H9 (cell line): ENCODE measurements around the gene TGOLN2. TPM values are rescaled to one million over a fixed set of nuclear protein-coding genes. Genes with fewer than 3 reads are reported as not detected.

Source experiments
- DNase-seq: peaks from one replicate; pipeline ENCODE4 v3.0.0-alpha.2; 2017
- H2AFZ ChIP-seq: one replicate; pipeline ENCODE4 v1.6.1; 2013; ENCODE audit warnings: mild to moderate bottlenecking, low read length, control low read depth, moderate library complexity
- H2AK5ac ChIP-seq: 2 replicates; pipeline ENCODE4 v1.6.1; 2013; ENCODE audit warnings: low read length, control low read depth, mixed read lengths; ENCODE audit not compliant: insufficient read length
- H2BK120ac ChIP-seq: one replicate; pipeline ENCODE4 v1.6.1; 2013; ENCODE audit warnings: low read depth, mild to moderate bottlenecking, low read length, control low read depth, inconsistent platforms; ENCODE audit not compliant: poor library complexity, severe bottlenecking
- H2BK12ac ChIP-seq: 2 replicates; pipeline ENCODE4 v1.6.1; 2013; ENCODE audit warnings: low read length, control low read depth, mixed read lengths, low read depth; ENCODE audit not compliant: insufficient read length
- H2BK15ac ChIP-seq: 2 replicates; pipeline ENCODE4 v1.6.1; 2013; ENCODE audit warnings: low read depth, low read length, control low read depth
- H2BK20ac ChIP-seq: one replicate; pipeline ENCODE4 v1.6.1; 2013; ENCODE audit warnings: low read depth, mild to moderate bottlenecking, low read length, control low read depth, inconsistent platforms; ENCODE audit not compliant: poor library complexity, severe bottlenecking
- H2BK5ac ChIP-seq: 2 replicates; pipeline ENCODE4 v1.6.1; 2013; ENCODE audit warnings: low read length, control low read depth, mixed read lengths; ENCODE audit not compliant: insufficient read length
- H3K14ac ChIP-seq: 2 replicates; pipeline ENCODE4 v1.6.1; 2013; ENCODE audit warnings: low read length, control low read depth; ENCODE audit not compliant: insufficient read depth
- H3K18ac ChIP-seq: 2 replicates; pipeline ENCODE4 v1.6.1; 2013; ENCODE audit warnings: low read depth, mild to moderate bottlenecking, mixed read lengths, low read length, control low read depth; ENCODE audit not compliant: insufficient read length
- H3K23ac ChIP-seq: 2 replicates; pipeline ENCODE4 v1.6.1; 2013; ENCODE audit warnings: low read length, control low read depth, mixed read lengths, low read depth; ENCODE audit not compliant: insufficient read length
- H3K23me2 ChIP-seq: 2 replicates; pipeline ENCODE4 v1.6.1; 2013; ENCODE audit warnings: low read depth, mild to moderate bottlenecking, mixed read lengths, low read length, control low read depth; ENCODE audit not compliant: insufficient read length, poor library complexity, severe bottlenecking
- H3K27ac ChIP-seq: 2 replicates; pipeline ENCODE4 v1.5.1; 2013; ENCODE audit warnings: low read length, control low read depth, mixed read lengths, low read depth; ENCODE audit not compliant: insufficient read length
- H3K27me3 ChIP-seq: 2 replicates; pipeline ENCODE4 v1.6.1; 2013; ENCODE audit warnings: low read length, control low read depth, inconsistent platforms; ENCODE audit not compliant: insufficient read depth
- H3K4ac ChIP-seq: 2 replicates; pipeline ENCODE4 v1.6.1; 2013; ENCODE audit warnings: low read depth, mild to moderate bottlenecking, control low read depth, inconsistent platforms, low read length, moderate library complexity
- H3K4me1 ChIP-seq: 2 replicates; pipeline ENCODE4 v1.6.1; 2013; ENCODE audit warnings: low read length, control low read depth, inconsistent platforms; ENCODE audit not compliant: insufficient read depth
- H3K4me2 ChIP-seq: 2 replicates; pipeline ENCODE4 v1.6.1; 2013; ENCODE audit warnings: low read length, control low read depth, mixed read lengths; ENCODE audit not compliant: insufficient read length, insufficient read depth
- H3K56ac ChIP-seq: 2 replicates; pipeline ENCODE4 v1.6.1; 2013; ENCODE audit warnings: low read depth, mild to moderate bottlenecking, mixed read lengths, low read length, control low read depth; ENCODE audit not compliant: insufficient read length
- H3K79me1 ChIP-seq: 2 replicates; pipeline ENCODE4 v1.6.1; 2013; ENCODE audit warnings: low read depth, mild to moderate bottlenecking, moderate library complexity, low read length, control low read depth, inconsistent platforms; ENCODE audit not compliant: insufficient read depth, poor library complexity, severe bottlenecking
- H3K79me2 ChIP-seq: 2 replicates; pipeline ENCODE4 v1.6.1; 2013; ENCODE audit warnings: low read length, control low read depth, inconsistent platforms; ENCODE audit not compliant: insufficient read depth
- H3K9ac ChIP-seq: 2 replicates; pipeline ENCODE4 v1.6.1; 2013; ENCODE audit warnings: low read length, control low read depth, mixed read lengths; ENCODE audit not compliant: insufficient read length; ENCODE audit errors: extremely low read depth
- H3K9me3 ChIP-seq: one replicate; pipeline ENCODE4 v1.6.1; 2013; ENCODE audit warnings: low read depth, low read length, inconsistent platforms; ENCODE audit not compliant: control insufficient read depth
- H3T11ph ChIP-seq: one replicate; pipeline ENCODE4 v1.6.1; 2013; ENCODE audit warnings: mild to moderate bottlenecking, low read length, control low read depth, inconsistent platforms
- H4K20me1 ChIP-seq: one replicate; pipeline ENCODE4 v1.6.1; 2013; ENCODE audit not compliant: control insufficient read depth, insufficient read length, insufficient read depth
- H4K5ac ChIP-seq: 2 replicates; pipeline ENCODE4 v1.6.1; 2013; ENCODE audit warnings: low read depth, mild to moderate bottlenecking, mixed read lengths, low read length, control low read depth; ENCODE audit not compliant: insufficient read length
- H4K8ac ChIP-seq: replicated peaks from 2 replicates; pipeline ENCODE4 v1.6.1; 2013; ENCODE audit warnings: low read length, control low read depth, mixed read lengths, low read depth; ENCODE audit not compliant: insufficient read length
- H4K91ac ChIP-seq: 2 replicates; pipeline ENCODE4 v1.6.1; 2013; ENCODE audit warnings: low read depth, mild to moderate bottlenecking, moderate library complexity, mixed read lengths, low read length, control low read depth; ENCODE audit not compliant: insufficient read length
- H3K27ac Mint-ChIP-seq, 3 experiments: 2 replicates in 2 of 3; 3 replicates in 1 of 3; pipeline ENCODE4 v1.8.0; 2020 to 2021; ENCODE audit warnings: mixed read lengths in 3 of 3, mild to moderate bottlenecking in 1 of 3, moderate library complexity in 1 of 3
- H3K27me3 Mint-ChIP-seq: 2 replicates; pipeline ENCODE4 v1.8.0; 2021; ENCODE audit warnings: low read depth, mild to moderate bottlenecking, moderate library complexity, mixed read lengths
- H3K36me3 Mint-ChIP-seq, 3 experiments: 2 replicates in 2 of 3; 3 replicates in 1 of 3; pipeline ENCODE4 v1.8.0; 2020 to 2021; ENCODE audit warnings: low read depth in 3 of 3, mixed read lengths in 3 of 3; ENCODE audit not compliant: insufficient read depth in 1 of 3
- H3K4me1 Mint-ChIP-seq, 2 experiments: 2 replicates each; pipeline ENCODE4 v1.8.0; 2020; ENCODE audit warnings: mixed read lengths in 2 of 2
- H3K4me3 Mint-ChIP-seq, 2 experiments: 2 replicates in 1 of 2; 3 replicates in 1 of 2; pipeline ENCODE4 v1.8.0; 2020 to 2021; ENCODE audit warnings: mild to moderate bottlenecking in 2 of 2, mixed read lengths in 2 of 2, moderate library complexity in 1 of 2
- H3K9me3 Mint-ChIP-seq, 2 experiments: 2 replicates in 1 of 2; 3 replicates in 1 of 2; pipeline ENCODE4 v1.8.0; 2020; ENCODE audit warnings: mild to moderate bottlenecking in 2 of 2, mixed read lengths in 2 of 2, moderate library complexity in 1 of 2
- CTCF ChIP-seq: fragments of 200-600 bp; sonication (generic); conservative IDR thresholded peaks from 3 replicates; pipeline ENCODE4 v1.8.0; 2021; ENCODE audit warnings: antibody characterized with exemption, mild to moderate bottlenecking
- WGBS: extraction: QIAGEN DNeasy Blood & Tissue Kit; methylation state at CpG from one replicate; pipeline ENCODE4 v1.1.7; 2013; ENCODE audit warnings: missing lambda C conversion rate, low lambda C conversion rate, mixed read lengths; ENCODE audit not compliant: insufficient read length; ENCODE audit errors: extremely low coverage; 5-methylcytosine and 5-hydroxymethylcytosine counted together
- total RNA-seq: library from RNA; stranded (reverse); gene quantifications from 2 replicates; pipeline ENCODE4 v1.2.1, GENCODE V29; 2021

The TGOLN2 gene
- total RNA-seq, 1 experiment from 2014 or later, result 47.8 TPM

DNA sequence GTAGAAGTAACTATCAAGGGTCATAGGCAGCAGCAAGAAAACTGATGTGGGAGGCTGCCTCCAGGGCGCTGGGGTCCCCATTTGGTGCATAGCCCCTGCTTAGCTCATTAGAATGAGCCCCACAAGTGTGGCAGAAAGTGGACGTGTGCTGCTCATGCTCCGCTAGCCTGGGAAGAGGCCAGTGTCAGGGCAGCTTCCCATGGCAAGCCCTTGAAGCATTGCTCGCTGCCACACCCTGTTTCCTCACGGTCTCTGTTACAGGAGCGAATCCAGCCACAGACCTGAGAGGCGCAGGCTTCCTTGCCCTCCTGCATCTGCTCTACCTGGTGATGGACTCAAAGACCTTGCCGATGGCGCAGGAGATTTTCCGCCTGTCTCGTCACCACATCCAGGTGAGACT lies 49.3 kb upstream of the TGOLN2 start:
- Histone ChIP-seq H3K9ac (no peak overlapping the region), H3K27me3 (no peaks in the 10 kb centered on the region), H3K27ac (no peak overlapping the region), H3K23ac (no peak overlapping the region), H3K9me3 (no peaks in the 10 kb centered on the region), H2BK5ac (no peak overlapping the region), H2BK15ac (no peak overlapping the region), H2BK12ac (no peak overlapping the region), H2BK120ac (no peak overlapping the region), H3K4me1 (no peaks in the 10 kb centered on the region), H3K18ac (no peak overlapping the region), H3K4ac (no peak overlapping the region), H3T11ph (no peak overlapping the region), H2BK20ac (no peak overlapping the region), H3K4me2 (no peak overlapping the region), H4K20me1 (no peaks in the 10 kb centered on the region), H4K8ac (no peak overlapping the region), H3K14ac (no peak overlapping the region), H4K91ac (no peak overlapping the region), H3K79me1 (no peaks in the 10 kb centered on the region), H3K56ac (no peak overlapping the region), H2AK5ac (no peak overlapping the region), H3K79me2 (no peaks in the 10 kb centered on the region), H2AFZ (no peak overlapping the region), H4K5ac (no peak overlapping the region), H3K23me2 (no peaks in the 10 kb centered on the region)
- WGBS, result no CpG with 5 or more reads among the region's 11 CpGs
- peaks cover 16 to 19% of the 10 kb centered on the region in 2 experiments for H3K9me3 Mint-ChIP-seq
- peaks cover 26 to 48% (median 38%) of the 10 kb centered on the region in 3 experiments for H3K36me3 Mint-ChIP-seq
- no peaks in the 10 kb centered on the region for H3K27me3 Mint-ChIP-seq
- DNase-seq, result no peak
- H3K4me3 Mint-ChIP-seq, result no peak overlapping the region
- no peak for TF ChIP-seq CTCF
- no peaks in the 10 kb centered on the region for H3K4me1 Mint-ChIP-seq
- H3K27ac Mint-ChIP-seq, result no peak overlapping the region
